Smooth muscle cell of the brain vasculature (primary cell): ENCODE measurements around the gene CHKB.

Experiments used
- DNase-seq: peaks from one replicate; pipeline ENCODE4 v3.0.0-alpha.2; 2012; ENCODE audit warnings: low read depth, low spot score

Gene CHKB

GRCh38 chr22:50574383-50574755 is 8.3 kb downstream of the CHKB start:
- no peak for DNase-seq

- DNase-seq = no peak
Measured at GRCh38 chr22:50573491-50574382, 8.9 kb downstream of the CHKB start.

DNA sequence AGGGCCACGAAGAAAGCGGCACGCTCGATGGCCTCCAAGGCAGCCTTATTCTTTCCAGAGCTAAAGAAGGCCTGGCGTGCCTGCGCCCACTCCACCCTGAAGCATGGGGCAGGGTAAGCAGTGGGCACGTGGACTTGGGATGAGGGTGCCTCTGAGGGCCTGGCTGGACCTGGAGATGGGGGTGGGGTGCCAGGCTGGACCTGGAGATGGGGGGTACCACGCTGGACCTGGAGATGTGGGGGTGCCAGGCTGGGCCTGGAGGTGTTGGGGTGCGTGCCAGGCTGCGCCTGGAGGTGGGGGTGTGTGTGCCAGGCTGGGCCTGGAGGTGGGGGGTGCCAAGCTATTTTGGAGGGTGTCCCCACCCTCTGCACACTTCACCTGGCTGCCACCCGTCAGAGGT is 9.7 kb downstream of the CHKB start:
- DNase-seq = no peak

DNA sequence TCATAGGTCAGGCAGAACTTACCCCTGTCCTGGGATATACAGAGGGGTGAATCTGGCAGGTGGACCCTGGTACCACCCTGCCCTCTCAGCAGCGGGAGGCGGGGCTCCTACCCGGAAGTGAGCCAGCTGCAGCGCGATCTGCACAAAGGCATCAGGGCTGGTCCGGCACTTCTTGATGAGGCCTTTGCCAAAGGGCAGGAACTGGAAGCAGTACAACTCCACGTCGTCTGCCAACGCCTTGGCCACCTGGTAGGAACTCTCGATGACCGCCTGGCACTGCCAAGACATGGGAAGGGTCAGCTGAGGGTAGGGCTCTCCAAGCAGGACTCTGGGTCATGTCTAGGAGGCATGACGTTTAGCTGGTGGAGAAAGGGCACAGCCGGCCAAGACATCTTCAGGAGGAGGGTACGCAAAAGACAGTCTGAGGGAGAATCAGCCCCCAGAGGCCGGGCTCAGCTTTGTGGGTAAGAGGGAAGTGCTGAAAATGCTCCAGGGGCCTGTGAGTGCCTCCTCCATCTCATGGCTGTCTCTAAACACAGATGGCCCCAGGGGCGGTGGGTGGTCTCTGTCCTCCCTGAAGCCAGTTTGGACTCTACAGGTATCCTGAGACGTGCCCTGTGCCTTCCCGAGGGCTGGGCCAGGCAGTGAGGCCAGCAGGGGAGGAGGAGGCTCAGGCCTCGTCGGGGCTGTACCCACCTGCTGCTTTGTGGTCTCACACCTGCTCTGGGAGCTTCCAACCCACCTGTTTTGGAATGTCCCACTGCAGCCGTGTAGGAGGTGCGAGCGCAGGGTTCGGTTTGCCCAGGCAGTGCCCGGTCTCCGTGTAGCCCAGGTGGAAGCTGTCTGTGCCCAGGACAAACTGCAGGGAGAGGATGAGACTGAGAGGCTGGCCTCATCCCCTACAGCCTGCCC is 11.1 kb downstream of the CHKB start:
- no peak for DNase-seq

- no peak for DNase-seq
Measured at GRCh38 chr22:50570861-50571260, 11.8 kb downstream of the CHKB start.

DNA sequence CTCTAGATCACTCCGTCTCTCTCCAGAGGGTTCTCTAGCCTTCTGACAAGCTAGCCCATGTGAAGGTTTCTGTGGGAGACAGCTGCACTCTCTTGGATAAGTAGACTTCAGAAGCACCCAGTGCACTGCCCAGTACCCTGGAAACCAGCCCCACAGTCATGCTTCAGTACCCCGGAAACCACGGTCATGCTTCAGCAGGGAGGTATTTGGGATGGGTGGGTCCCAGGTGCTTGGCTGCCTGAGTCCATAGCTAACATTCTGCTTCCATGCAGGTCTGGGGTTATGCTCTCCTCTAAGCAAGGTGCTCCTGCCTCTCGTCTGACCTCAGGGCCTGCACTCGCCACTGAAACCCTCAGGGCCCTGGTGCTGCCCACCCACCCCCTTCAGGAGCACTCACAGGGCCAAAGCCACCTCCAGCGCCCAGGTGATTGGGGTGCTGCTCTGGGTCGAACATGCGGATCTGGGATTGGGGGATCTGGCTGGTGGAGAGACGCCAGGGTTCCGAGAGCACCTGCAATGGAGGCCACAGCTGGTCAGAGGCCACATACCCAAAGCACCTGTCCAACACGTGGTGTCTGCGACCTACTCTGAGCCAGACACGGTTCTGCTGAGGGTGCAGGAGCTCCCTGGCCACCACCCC is 12.6 kb downstream of the CHKB start:
- DNase-seq = no peak

GRCh38 chr22:50569041-50569459 is 13.6 kb downstream of the CHKB start:
- no peak for DNase-seq

- DNase-seq = no peak
Measured at GRCh38 chr22:50568626-50569025, 14.0 kb downstream of the CHKB start.

GRCh38 chr22:50567721-50568252 is 14.9 kb downstream of the CHKB start:
- DNase-seq = no peak

- no peak for DNase-seq
Measured at GRCh38 chr22:50564289-50564688, 18.4 kb downstream of the CHKB start.

GRCh38 chr22:50563413-50564160 is 19.1 kb downstream of the CHKB start:
- DNase-seq = no peak

GRCh38 chr22:50562523-50563412 is 19.9 kb downstream of the CHKB start, which contains the start of gene SYCE3:
TSS of gene SYCE3 (minus strand) at chr22:50562919. CDS start at chr22:50556405, 6,514 bp downstream.
- peak; percentile 65 for DNase-seq

DNA sequence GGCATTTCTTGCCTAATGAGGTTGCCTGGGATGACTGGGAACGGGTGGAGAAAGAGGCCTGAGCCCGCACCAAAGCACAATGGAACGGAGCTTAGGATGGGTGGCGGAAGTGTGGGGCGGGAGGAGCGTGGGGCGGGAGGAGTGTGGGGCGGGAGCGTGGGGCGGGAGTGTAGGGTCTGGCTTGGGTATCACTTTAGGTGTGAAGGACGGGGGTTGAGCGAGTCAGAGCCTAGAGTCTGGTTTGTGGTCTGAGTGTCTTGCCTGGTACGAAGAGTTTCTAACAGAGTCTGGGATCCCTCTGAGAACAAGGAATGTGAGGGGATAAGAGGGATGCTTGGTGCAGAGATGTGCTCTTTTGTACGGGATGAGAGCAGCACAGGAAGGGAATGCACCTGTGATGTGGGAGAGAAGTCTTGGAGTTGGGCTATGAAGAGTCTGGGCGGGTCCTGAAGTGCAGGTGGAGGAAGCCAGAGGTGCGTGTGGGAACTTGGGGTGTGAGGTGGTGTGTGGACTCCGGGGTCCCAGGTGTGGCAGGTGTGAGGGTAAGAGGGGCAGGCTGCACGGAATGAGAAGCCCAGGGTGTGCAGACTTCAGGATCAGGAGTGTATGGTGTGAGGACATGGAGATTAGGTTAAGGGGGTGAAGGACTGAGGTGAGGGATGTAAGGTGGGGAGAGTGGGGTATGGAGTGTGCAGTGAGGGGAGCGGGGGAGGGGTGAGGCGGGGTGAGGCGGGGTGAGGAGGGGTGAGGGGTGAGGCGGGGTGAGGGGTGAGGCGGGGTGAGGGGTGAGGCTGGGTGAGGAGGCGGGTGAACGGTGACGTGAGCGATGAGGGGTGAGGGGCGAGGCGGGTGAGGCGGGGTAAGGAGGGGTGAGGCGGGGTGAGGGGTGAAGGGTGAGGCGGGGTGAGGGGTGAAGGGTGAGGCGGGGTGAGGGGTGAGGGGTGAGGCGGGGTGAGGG is 21.0 kb downstream of the CHKB start:
- DNase-seq = no peak

DNA sequence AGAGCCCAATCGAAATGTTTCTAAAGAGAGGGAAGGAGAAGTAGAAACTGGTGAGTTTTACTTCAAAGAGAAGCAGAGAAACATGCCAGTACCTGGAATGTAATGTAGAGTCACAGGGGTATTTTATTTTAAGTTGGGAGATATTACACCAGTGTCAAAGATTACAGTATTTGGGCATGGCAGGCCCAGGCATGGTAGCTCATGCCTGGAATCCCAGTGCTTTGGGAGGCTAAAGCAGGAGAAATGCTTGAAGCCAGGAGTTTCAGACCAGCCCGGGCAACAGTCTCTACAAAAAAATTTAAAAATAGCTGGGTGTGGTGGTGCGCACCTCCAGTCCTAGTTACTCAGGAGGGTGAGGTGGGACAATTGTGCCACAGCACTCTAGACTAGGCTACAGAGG is 22.6 kb downstream of the CHKB start:
- DNase-seq = no peak

GRCh38 chr22:50556703-50557102 is 25.9 kb downstream of the CHKB start:
- DNase-seq = no peak

DNA sequence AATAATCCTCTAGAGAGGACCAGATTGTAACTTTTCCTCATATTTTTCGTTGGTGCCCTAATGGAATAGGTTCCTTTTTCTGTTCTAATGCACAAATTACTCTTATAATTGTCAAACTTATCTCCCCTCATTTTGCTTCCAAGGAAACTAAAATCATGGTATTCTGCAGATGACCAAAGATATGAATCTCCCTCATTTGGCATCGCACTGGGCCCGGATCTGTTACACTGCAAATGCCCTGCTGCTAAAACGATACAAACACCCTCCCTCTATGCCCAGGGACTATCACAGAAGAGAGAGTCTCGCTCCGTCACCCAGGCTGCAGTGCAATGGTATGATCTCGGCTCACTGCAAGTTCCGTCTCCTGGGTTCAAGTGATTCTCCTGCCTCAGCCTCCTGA is 29.3 kb downstream of the CHKB start:
- no peak for DNase-seq

DNA sequence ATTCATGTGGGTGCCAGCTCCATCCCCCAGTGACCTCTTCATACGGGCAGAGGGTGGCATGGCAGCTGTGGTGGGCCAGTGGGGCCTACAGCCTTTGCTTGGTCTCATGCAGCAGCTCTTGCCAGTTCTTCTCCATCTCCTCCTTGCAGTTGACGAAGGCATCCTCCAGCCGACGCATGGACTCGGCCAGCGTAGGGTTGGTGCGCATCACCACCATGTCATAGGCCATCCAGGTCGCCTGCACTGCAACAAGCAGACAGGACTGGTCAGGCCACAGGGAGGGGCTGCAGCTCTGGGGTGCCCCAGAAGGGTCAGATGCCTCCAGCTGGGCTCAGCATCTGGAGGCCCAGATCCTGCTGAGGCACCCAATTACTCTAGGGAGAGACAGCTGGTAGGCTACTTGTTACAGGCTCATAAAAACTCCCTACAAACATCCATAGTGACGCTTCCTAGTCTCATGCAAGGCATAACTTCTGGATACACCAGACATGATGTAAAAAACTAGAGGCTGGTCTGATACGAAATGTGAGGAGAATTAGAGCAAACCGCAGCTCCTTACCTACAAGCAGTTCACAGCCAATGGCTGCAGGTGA is 31.4 kb downstream of the CHKB start:
- no peak for DNase-seq

DNA sequence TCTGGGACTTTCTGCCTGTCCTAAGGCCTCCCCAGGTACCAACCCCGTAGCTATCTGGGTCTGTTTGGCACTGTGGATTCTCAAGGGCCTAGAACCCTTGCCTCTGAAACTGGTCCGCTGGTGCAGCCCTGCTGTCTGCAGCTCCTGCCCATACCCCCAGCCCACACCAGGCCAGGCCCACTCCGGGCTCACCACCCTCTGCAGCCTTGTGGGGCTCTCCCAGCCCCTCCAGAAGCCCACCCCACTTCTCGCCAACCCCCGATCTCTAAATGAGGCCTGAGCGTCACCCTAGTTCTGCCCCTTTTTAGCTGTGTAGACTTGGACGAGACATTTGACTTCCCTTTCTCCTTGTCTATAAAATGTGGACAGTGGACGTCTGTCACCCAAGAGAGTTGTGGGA is 32.3 kb downstream of the CHKB start:
- DNase-seq = no peak
